HEK293T (cell line): ENCODE results near the gene EYS.

Source experiments
- BHLHE40 ChIP-seq: fragments of 450-650 bp; IDR thresholded peaks from 2 replicates; pipeline ENCODE4 v1.6.1; 2016; ENCODE audit warnings: mild to moderate bottlenecking, moderate library complexity, borderline replicate concordance
- ELF4 ChIP-seq: fragments of 450-650 bp; IDR thresholded peaks from 2 replicates; pipeline ENCODE4 v1.6.1; 2017; ENCODE audit warnings: antibody characterized with exemption
- LEF1 ChIP-seq: fragments of 450-650 bp; IDR thresholded peaks from 2 replicates; pipeline ENCODE4 v1.6.1; 2017; ENCODE audit warnings: mild to moderate bottlenecking, borderline replicate concordance
- SP1 ChIP-seq: fragments of 450-650 bp; IDR thresholded peaks from 2 replicates; pipeline ENCODE4 v1.6.1; 2017
- ZNF384 ChIP-seq: fragments of 450-650 bp; IDR thresholded peaks from 2 replicates; pipeline ENCODE4 v1.6.1; 2016
- TF ChIP-seq, protein P1 (sequence below): fragments of 450-650 bp; IDR thresholded peaks from 2 replicates; pipeline ENCODE4 v1.6.1; 2016

DNA sequence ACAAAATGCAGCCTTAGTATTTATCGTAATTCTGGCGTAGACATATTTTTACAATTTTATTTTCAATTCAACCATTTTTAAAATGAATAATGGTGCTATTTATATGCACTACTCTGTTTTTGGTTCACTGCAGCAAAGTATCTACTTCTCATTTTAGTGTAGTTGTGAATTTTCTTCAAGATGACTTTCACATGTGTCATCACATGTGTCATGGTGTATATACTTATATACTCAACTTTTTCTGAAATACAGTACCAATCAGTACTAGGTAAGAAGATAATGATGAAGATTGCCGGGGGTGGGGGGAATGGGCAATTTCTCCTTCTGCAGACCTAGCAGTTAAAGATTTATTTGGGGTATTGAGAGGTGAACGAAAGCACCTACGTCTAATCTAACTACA lies 1436.9 kb downstream of the EYS start:
- TF ChIP-seq ZNF384 (no peak), BHLHE40 (no peak), SP1 (no peak), ELF4 (no peak), LEF1 (no peak)
- TF ChIP-seq, protein P1, sequence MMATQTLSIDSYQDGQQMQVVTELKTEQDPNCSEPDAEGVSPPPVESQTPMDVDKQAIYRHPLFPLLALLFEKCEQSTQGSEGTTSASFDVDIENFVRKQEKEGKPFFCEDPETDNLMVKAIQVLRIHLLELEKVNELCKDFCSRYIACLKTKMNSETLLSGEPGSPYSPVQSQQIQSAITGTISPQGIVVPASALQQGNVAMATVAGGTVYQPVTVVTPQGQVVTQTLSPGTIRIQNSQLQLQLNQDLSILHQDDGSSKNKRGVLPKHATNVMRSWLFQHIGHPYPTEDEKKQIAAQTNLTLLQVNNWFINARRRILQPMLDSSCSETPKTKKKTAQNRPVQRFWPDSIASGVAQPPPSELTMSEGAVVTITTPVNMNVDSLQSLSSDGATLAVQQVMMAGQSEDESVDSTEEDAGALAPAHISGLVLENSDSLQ: no peak
